Activated T-helper 17 cell treated with anti-CD3 and anti-CD28 coated beads, Interleukin-2, amount 50 U/mL, for 72 hours (primary cell): Measurements from ENCODE around the gene DMAP1. TPM values are rescaled to one million over a fixed set of nuclear protein-coding genes. Genes with fewer than 3 reads are reported as not detected.
A peak's percentile ranks its signal among the peaks of the same experiment; 100 is the strongest.
"Not testable (repeated sequence)": the region's sequence is repeated elsewhere in the genome, so short reads cannot be mapped to it uniquely, and the experiment has no call there.

Experiments
- ATAC-seq: fragments of 150-1000 bp; cut with Tn5 transposase; replicated peaks from 2 replicates; pipeline ENCODE4 v1.10.0; 2021; ENCODE audit warnings: mild to moderate bottlenecking, moderate library complexity
- H3K27ac Mint-ChIP-seq: one replicate; pipeline ENCODE4 v1.8.0; 2022; ENCODE audit warnings: mixed read lengths
- H3K27me3 Mint-ChIP-seq: one replicate; pipeline ENCODE4 v1.8.0; 2022; ENCODE audit warnings: mixed read lengths
- H3K36me3 Mint-ChIP-seq: one replicate; pipeline ENCODE4 v1.8.0; 2022; ENCODE audit warnings: low read depth, mild to moderate bottlenecking, mixed read lengths
- H3K4me1 Mint-ChIP-seq: one replicate; pipeline ENCODE4 v1.8.0; 2022; ENCODE audit warnings: mixed read lengths
- H3K4me3 Mint-ChIP-seq: one replicate; pipeline ENCODE4 v1.8.0; 2022; ENCODE audit warnings: mild to moderate bottlenecking, mixed read lengths
- H3K9me3 Mint-ChIP-seq: one replicate; pipeline ENCODE4 v1.8.0; 2022; ENCODE audit warnings: mixed read lengths
- total RNA-seq, 2 donors: library from RNA; stranded (reverse); gene quantifications; one replicate each; pipeline ENCODE4 v1.2.3, GENCODE V29; 2022

DMAP1 gene
- 10 to 100 TPM; 41.1 to 41.4 TPM for total RNA-seq

DNA sequence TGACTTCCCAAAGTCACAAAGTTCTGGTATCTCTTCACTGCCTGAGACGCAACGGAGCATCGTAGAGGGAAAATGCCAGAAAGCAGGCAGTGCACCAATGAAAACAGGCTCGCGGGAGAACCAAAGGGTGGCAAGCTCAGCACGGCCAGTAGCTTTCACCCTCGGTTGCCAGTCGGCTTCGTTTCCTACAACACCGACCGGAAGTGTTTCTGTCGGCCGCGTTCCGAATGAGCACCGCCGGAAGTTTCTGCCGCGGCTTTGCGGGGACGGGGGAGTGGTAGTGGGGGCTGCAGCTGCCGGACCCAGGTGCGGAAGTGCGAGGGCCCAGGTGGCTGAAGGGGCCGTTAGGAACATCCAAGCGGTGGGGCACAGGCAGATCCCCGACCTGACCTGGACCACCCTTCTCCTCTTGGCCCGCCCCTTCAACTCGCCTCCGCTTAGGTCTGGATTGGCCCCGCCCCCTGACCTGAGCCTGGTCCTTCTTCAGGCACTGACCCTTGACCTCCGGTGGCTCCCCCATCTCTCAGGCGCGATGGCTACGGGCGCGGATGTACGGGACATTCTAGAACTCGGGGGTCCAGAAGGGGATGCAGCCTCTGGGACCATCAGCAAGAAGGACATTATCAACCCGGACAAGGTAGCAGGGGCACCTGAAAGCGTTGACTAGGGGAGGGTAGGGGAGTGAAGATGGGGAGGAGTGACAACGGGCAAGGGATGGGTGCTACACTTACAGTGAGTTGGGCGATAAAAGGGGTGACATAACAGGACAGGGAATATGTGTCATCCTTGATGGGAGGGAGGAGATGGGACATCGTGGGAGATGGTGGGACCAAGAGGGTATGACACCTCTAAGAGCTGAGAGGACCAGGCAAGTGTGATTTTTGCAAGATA, at the start of gene DMAP1:
TSS of gene DMAP1 (plus strand) at position 250 of the 891 bp plus-strand sequence. CDS start at position 533, 283 bp downstream.
- Mint-ChIP-seq H3K4me1 (peaks cover 24% of the 10 kb centered on the region), H3K36me3 (peaks cover 38% of the 10 kb centered on the region), H3K27me3 (no peaks in the 10 kb centered on the region), H3K9me3 (no peaks in the 10 kb centered on the region), H3K27ac (peak within 1 kb of the TSS; percentile 98), H3K4me3 (peak within 1 kb of the TSS; percentile 98)
- peak; percentile 89 for ATAC-seq

DNA sequence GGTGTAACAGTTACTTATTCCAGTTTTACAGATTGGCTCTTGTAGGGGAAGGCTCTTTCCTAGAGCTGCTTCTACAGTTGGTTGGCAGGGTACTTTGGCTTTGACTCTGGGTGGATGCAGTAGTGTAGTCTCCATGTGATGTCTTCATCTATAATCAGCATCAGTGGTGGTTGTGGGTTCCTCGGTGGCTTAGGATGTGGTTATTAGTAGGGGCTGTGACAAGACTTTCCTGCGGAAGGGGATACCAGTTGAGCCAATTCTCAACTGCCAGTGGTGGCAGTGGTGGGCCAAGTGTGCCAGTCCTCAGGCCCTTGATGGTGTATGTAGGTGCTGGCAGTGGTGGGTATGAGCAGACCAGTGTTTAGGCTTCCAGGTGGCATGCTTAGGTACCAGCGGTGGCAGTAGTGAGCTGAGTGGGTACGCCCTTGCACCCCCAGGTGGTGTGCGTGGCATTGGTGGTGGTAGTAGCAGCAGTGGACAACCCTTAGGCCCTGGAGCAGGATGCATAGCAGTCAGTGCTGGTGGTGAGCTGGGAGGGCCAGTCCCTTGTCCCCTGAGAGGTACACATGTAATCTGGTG, 44.7 kb upstream of the DMAP1 start:
- H3K4me1 Mint-ChIP-seq, result no peaks in the 10 kb centered on the region
- peaks cover 19% of the 10 kb centered on the region for H3K27me3 Mint-ChIP-seq
- H3K9me3 Mint-ChIP-seq, result no peaks in the 10 kb centered on the region
- no peak for ATAC-seq
- H3K36me3 Mint-ChIP-seq, result no peaks in the 10 kb centered on the region
- no peak overlapping the region for H3K4me3 Mint-ChIP-seq
- H3K27ac Mint-ChIP-seq, result no peak overlapping the region

GRCh38 chr1:44170281-44170823, 42.9 kb upstream of the DMAP1 start:
- no peaks in the 10 kb centered on the region for H3K9me3 Mint-ChIP-seq
- no peaks in the 10 kb centered on the region for H3K36me3 Mint-ChIP-seq
- H3K4me3 Mint-ChIP-seq, result no peak overlapping the region
- H3K27me3 Mint-ChIP-seq, result peaks cover 15% of the 10 kb centered on the region
- H3K27ac Mint-ChIP-seq, result no peak overlapping the region
- no peaks in the 10 kb centered on the region for H3K4me1 Mint-ChIP-seq
- ATAC-seq, result no peak

DNA sequence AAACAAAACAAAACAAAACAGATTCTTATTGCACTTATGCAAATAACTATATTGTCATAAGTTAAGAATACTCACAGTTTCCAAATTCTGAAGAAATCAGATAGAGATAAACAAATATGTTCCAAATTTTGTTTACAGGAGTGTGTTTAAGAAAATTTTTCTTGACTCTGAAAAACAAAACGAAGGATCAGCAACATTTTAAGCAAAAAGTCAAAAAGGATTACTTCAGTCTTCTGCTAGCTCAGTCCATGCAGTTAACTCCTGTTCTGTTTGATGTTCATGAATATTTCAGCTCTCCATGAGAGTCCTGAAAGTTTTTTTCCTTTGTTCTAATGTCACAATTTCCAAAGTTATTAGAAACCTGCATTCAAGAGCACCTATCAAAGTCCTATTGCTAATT, 38.6 kb upstream of the DMAP1 start:
- Mint-ChIP-seq H3K27me3 (peaks cover 8% of the 10 kb centered on the region), H3K4me1 (no peaks in the 10 kb centered on the region), H3K9me3 (no peaks in the 10 kb centered on the region), H3K36me3 (no peaks in the 10 kb centered on the region), H3K27ac (no peak overlapping the region), H3K4me3 (no peak overlapping the region)
- ATAC-seq, result no peak

DNA sequence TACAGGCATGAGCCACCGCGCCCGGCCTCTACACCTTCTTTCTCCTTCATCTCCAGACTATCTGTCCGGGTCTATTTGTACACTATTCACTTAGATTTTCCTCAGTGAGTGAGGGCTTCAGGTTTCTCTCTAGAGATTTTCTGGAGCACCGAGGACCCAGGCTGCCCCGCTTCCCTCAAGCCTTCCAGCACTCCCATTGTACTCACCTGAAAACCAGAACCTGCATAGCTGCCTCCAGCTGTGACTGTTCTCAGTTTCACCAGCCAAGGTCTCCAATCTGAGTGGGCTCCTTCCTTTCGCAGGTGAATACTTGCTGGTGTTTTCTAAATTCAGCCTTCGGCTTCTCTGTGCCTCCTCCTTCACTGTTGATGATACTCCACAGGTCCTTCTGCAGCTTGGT, 12.9 kb upstream of the DMAP1 start:
- no peak for ATAC-seq
- H3K4me1 Mint-ChIP-seq, result no peaks in the 10 kb centered on the region
- H3K4me3 Mint-ChIP-seq, result no peak overlapping the region
- no peaks in the 10 kb centered on the region for H3K36me3 Mint-ChIP-seq
- H3K27me3 Mint-ChIP-seq, result peaks cover 3% of the 10 kb centered on the region
- no peak overlapping the region for H3K27ac Mint-ChIP-seq
- no peaks in the 10 kb centered on the region for H3K9me3 Mint-ChIP-seq

DNA sequence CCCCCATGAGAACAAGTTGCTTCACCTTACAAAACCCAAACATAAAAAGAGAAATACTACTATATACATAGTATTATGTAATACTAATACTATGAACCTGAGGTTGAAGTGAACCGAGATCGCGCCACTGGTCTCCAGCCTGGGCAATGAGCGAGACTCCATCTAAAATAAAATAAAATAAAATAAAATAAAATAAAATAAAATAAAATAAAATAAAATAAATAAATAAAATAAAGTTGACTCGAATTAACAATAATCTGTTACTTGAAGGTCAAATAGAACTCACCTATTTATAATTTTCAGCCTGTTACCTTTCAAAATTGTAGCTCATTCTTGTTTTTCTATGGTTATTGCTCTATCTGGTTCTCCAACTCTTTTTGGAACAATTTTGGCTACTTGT, 6.7 kb upstream of the DMAP1 start:
- not testable (repeated sequence) for H3K4me1 Mint-ChIP-seq, H3K36me3 Mint-ChIP-seq, H3K4me3 Mint-ChIP-seq, H3K27ac Mint-ChIP-seq, ATAC-seq, H3K9me3 Mint-ChIP-seq, H3K27me3 Mint-ChIP-seq

DNA sequence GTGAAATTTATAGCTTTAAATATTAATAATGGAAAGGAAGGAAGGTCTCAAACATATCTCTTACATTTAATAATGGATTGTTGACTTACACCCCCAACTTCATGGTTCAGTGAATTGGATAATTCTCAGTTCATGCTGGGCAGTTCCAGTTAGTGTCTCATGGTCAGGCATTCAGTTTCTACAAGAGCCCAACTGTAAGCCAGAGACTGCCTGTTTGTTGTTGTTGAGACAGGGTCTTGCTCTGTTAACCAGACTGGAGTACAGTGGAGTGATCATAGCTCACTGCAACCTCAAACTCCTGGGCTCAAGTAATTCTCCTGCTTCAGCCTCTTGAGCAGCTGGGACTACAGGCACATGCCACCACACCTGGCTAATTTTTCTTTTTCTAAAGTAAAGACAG, 5.0 kb upstream of the DMAP1 start:
- peaks cover 12% of the 10 kb centered on the region for H3K4me1 Mint-ChIP-seq
- H3K27me3 Mint-ChIP-seq, result peaks cover 3% of the 10 kb centered on the region
- H3K4me3 Mint-ChIP-seq, result no peak overlapping the region
- H3K9me3 Mint-ChIP-seq, result no peaks in the 10 kb centered on the region
- H3K27ac Mint-ChIP-seq, result no peak overlapping the region
- no peaks in the 10 kb centered on the region for H3K36me3 Mint-ChIP-seq
- ATAC-seq, result no peak

DNA sequence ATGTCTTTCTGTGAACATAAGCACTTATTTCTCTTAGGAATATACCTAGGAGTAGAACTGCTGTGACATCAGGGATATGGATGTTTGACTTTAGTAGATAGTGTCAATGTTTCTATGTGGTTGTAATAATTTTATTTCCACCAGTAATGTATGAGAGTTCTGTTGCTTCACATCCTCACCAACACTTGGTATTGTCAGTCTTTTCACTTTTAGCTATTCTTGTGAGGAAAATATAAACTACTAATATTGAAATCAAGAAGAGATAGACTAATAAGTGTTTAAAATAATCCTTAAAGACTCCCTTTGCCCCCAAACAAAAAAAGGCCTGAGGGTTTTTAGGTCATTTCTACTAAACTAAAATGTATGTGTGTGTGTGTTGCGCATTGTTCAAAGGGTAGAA, 2.7 kb upstream of the DMAP1 start:
- H3K27me3 Mint-ChIP-seq, result no peaks in the 10 kb centered on the region
- no peaks in the 10 kb centered on the region for H3K9me3 Mint-ChIP-seq
- H3K27ac Mint-ChIP-seq, result no peak overlapping the region
- H3K36me3 Mint-ChIP-seq, result peaks cover 10% of the 10 kb centered on the region
- H3K4me3 Mint-ChIP-seq, result no peak overlapping the region
- H3K4me1 Mint-ChIP-seq, result peaks cover 18% of the 10 kb centered on the region
- ATAC-seq, result no peak

GRCh38 chr1:44212355-44213221, 683 bp upstream of the DMAP1 start:
- peak overlapping the region; percentile 98 for H3K27ac Mint-ChIP-seq
- H3K27me3 Mint-ChIP-seq, result no peaks in the 10 kb centered on the region
- peak; percentile 62 for ATAC-seq
- H3K4me1 Mint-ChIP-seq, result peaks cover 24% of the 10 kb centered on the region
- peaks cover 30% of the 10 kb centered on the region for H3K36me3 Mint-ChIP-seq
- H3K9me3 Mint-ChIP-seq, result no peaks in the 10 kb centered on the region
- peak overlapping the region; percentile 98 for H3K4me3 Mint-ChIP-seq

DNA sequence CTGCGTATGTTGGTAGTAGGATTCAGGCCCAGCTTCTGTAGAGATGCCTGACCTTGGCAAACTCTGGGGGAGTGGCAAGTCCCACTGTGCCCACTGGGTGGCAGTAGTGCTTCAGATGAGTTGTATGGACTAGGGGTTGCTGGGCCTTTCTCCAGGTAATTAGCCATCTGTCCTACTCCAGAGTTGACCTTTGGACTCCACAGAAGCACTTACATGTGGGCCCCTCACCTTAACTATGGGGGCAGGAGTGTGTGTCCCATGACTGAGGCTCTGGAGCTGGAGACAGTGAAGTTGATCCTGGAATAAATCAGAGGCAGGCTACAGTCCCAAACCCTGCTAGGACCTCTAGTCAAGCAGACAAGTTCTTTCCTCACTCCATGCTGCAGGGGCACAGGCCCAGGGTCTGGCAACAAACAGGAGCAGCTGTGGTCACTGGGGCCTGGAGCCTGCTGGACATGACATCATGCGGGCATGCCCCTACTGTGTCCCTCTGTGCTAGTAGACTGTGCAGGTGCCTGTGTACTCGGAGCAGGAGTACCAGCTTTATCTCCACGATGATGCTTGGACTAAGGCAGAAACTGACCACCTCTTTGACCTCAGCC, 4.6 kb downstream of the DMAP1 start:
- ATAC-seq, result peak; percentile 39
- Mint-ChIP-seq H3K4me1 (peaks cover 12% of the 10 kb centered on the region), H3K9me3 (no peaks in the 10 kb centered on the region), H3K27me3 (no peaks in the 10 kb centered on the region), H3K4me3 (no peak overlapping the region), H3K36me3 (peaks cover 71% of the 10 kb centered on the region), H3K27ac (peak overlapping the region; percentile 21)

DNA sequence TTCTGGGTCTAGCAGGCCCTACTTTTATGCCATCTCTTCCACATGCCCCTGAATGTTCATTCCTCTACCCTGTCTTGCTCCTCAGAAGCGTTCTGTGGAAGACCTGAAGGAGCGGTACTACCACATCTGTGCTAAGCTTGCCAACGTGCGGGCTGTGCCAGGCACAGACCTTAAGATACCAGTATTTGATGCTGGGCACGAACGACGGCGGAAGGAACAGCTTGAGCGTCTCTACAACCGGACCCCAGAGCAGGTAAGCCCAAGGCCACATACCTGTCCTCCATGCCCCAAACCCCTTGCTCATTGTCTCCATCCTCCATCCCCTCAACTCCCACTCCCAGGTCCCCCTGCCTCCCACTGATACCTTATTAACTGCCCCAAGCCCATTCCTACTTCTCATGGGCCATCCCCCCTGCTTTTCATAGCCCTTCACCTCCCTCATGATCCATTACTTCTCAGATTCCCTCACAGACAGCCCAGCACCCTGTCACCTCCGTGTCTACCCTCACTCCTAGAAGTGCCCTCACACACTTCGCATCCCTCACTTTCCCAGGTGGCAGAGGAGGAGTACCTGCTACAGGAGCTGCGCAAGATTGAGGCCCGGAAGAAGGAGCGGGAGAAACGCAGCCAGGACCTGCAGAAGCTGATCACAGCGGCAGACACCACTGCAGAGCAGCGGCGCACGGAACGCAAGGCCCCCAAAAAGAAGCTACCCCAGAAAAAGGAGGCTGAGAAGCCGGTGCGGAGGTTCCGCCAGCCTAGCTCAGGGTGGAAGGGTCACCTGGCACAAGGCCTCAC, 5.4 kb downstream of the DMAP1 start:
- no peaks in the 10 kb centered on the region for H3K9me3 Mint-ChIP-seq
- ATAC-seq, result no peak
- H3K4me1 Mint-ChIP-seq, result peaks cover 10% of the 10 kb centered on the region
- peaks cover 71% of the 10 kb centered on the region for H3K36me3 Mint-ChIP-seq
- H3K4me3 Mint-ChIP-seq, result no peak overlapping the region
- H3K27me3 Mint-ChIP-seq, result no peaks in the 10 kb centered on the region
- no peak overlapping the region for H3K27ac Mint-ChIP-seq

DNA sequence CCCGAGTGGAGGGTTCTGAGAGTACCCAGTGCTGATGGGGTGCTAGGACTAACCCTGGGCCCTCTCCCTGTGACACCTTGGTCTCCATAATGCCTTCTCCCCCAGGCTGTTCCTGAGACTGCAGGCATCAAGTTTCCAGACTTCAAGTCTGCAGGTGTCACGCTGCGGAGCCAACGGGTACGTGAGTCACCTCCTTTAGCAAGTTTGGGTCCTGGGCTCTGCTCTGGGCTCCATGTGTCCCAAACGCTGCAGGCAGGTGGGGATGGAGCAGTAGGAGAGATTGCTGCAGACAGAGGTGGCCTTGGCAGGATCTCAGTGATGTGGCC, 6.0 kb downstream of the DMAP1 start:
- Mint-ChIP-seq H3K36me3 (peaks cover 71% of the 10 kb centered on the region), H3K4me1 (peaks cover 6% of the 10 kb centered on the region), H3K9me3 (no peaks in the 10 kb centered on the region), H3K4me3 (no peak overlapping the region), H3K27me3 (no peaks in the 10 kb centered on the region), H3K27ac (no peak overlapping the region)
- ATAC-seq, result no peak

- H3K9me3 Mint-ChIP-seq, result no peaks in the 10 kb centered on the region
- no peaks in the 10 kb centered on the region for H3K27me3 Mint-ChIP-seq
- ATAC-seq, result no peak
- no peak overlapping the region for H3K27ac Mint-ChIP-seq
- H3K36me3 Mint-ChIP-seq, result peaks cover 66% of the 10 kb centered on the region
- H3K4me1 Mint-ChIP-seq, result peaks cover 6% of the 10 kb centered on the region
- H3K4me3 Mint-ChIP-seq, result no peak overlapping the region
Observed at GRCh38 chr1:44220001-44220751, 6.9 kb downstream of the DMAP1 start.
